EH (cell line): ENCODE results near the gene NDNF.

Experiments used
- DNase-seq: peaks from one replicate; pipeline ENCODE4 v3.0.0-alpha.2; 2015; ENCODE audit warnings: low read depth

NDNF gene, protein sequence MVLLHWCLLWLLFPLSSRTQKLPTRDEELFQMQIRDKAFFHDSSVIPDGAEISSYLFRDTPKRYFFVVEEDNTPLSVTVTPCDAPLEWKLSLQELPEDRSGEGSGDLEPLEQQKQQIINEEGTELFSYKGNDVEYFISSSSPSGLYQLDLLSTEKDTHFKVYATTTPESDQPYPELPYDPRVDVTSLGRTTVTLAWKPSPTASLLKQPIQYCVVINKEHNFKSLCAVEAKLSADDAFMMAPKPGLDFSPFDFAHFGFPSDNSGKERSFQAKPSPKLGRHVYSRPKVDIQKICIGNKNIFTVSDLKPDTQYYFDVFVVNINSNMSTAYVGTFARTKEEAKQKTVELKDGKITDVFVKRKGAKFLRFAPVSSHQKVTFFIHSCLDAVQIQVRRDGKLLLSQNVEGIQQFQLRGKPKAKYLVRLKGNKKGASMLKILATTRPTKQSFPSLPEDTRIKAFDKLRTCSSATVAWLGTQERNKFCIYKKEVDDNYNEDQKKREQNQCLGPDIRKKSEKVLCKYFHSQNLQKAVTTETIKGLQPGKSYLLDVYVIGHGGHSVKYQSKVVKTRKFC

DNA sequence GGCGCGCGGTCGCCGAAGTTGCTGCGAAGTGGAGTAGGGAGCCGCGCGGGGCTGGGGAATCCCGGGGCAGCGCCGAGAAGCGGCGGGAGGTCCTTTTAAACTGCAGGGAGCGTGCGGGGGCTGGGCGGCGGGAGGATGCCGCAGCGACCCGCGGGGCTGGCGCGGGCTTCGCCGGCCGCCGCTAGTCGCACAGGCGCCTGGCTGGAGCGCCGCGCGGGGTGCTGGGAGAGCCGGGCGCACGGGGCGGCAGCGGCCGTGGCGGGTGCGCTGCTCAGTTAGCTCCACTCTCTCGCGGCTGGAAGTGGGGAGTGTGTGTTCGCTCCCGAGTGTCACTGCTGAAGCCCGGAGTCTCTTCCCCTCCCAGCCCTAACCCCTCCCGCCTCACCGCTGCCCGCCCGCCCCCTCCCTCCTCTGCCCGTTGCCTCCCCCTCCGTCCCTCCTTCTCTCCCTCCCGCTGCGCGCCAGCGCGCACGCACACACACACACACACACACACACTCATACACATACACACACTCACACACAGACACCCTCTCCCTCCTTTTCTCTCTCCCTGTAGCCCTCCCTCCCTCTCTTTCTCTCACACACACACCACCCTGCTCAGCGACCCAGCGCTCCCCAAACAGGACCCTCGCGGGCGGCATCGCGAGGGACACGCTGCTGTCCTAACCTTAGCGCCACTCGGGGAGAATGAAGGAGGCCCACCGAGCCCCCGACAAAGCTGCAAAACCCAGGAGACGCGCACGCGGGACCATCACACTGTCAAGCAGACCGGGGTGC lies at the start of gene NDNF:
Gene NDNF, minus strand, starts transcription at position 312 of the 780 bp plus-strand sequence. CDS start 26,698 bp downstream, outside the sequence.
- peak; percentile 43 for DNase-seq

DNA sequence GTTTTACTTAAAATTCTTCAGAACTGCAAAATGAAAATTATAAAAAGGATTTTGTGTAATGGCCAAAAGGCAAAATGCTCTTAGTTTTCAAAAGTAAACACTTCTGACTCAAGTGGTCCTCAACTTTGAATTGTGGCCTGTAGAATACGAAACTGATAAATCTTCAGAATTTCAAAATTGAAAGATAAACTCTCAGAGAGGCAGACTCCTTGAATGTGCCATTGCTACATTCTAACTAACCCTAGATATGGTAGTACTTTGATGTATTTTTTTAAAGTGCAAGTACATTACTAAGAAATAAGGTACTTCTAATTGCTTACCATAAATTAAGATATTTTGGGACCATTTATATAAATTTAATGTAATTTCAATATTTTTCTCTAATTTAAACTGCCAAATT lies 47.4 kb upstream of the NDNF start:
- no peak for DNase-seq

DNA sequence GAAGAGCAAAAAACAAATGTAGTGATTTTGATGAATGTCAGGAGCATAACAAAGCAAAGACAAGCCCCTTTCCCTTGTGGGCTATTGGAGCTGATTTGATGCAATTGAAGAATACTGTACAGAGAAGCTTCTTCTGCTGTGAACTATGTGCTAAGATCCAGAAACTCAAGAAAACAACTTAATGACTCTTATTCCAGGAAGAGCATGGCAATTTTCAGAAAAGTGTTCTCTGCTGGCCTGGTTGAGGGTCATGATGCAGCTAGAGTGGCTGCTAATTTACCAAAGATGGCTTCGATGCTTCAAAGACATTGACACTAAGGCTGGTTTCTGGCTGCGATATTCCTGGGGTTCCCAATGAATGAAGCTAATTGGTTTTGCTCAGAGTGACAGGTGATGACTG lies 46.0 kb upstream of the NDNF start:
- DNase-seq, result no peak

DNA sequence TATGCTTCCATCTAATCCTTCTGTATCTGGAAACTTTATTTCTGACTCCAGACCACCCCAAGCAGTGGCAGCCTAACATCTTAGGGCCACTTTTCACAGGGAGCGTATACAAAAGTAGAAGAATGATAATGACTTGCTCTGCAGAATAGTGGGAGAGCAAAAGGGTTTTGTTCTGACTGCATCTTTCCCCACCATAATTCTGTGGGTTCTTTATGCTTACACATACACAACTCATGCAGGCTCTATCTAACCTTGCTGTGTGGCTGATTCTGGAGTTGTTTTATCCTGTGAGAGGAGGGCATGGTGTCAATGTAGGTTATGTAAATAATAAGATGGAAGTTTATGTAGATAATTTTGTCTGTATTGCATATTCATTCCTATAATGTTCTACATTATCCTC lies 42.4 kb upstream of the NDNF start:
- DNase-seq, result no peak

DNA sequence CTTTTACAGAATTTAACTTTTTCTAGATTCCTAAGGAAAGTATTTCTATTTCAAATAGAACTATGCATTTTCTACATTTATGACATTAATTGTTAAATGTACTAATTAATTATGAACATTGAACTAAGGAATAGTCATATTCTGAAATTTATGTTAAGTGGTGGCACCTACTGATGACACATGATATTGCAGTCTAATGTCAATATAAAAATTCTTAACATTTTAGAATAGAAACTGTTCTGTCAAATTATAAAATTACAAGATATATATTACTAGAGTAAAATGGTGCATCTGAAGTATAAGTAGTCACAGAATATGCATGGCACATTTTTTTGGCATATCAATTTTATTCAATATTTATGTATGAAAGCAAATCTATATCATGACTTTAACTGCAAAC lies 40.2 kb upstream of the NDNF start:
- no peak for DNase-seq

DNA sequence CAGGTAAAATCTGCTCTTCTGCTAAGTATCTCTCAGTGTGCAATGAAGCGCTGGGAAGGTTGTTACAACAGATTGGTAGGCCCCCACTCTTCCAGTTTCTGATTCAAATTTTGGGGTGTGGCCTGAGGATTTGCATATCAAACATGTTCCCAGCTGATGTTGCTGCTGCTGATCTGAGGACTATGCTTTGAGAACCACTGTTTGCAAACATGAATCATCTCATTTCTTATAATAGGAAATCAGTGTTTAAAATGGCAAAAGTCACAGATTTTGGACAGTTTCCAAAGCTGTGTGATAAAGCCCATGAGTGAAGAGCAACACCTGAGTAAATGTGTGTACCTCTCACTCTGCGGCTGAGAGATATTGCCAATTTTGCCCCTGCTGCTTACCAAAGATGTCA lies 36.2 kb upstream of the NDNF start:
- no peak for DNase-seq

DNA sequence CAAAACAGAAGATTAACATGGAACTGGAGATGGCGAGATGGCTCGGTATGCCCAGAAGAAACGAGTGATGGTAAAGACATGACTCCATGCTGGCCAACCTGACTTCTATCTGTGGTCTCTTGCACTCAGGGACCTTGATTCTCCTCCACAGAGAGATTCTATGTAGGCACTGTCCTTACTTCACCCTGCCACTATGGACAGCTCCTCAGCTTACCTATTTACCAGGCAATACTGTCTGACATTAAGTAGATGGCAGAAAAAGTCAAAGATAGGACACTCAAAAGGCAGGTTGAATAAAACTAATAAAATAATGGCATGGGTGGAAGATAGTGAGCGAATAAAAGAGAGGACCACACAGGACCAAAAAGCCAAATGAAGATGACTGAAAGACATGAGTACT lies 35.2 kb upstream of the NDNF start:
- no peak for DNase-seq

DNA sequence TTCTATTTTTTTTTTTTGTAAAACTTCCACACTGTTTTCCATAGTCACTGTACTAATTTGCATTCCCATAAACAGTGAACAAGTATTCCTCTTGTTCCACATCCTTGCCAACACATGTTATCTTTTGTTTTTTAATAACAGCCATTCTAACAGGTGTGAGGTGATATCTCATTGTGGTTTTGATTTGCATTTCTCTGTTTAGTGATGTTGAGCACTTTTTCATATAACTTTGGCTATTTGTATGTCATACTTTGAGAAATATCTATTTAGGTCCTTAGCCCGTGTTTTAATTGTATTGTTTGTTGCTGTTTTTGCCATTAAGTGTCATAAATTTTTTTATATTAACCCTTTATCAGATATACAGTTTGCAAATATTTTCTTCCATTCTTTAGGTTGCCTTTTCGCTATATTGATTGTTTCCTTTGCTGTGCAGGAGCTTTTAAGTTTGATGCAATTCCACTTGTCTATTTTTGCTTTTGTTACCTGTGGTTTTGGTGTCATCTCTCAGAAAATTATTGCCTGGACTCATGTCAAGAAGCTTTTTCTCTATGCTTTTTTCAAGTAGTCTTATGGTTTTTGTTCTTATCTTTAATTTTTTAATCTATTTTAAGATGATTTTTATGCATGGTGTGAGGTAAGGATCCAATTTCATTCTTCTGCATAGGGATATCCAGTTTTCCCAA lies 27.9 kb upstream of the NDNF start:
- no peak for DNase-seq

DNA sequence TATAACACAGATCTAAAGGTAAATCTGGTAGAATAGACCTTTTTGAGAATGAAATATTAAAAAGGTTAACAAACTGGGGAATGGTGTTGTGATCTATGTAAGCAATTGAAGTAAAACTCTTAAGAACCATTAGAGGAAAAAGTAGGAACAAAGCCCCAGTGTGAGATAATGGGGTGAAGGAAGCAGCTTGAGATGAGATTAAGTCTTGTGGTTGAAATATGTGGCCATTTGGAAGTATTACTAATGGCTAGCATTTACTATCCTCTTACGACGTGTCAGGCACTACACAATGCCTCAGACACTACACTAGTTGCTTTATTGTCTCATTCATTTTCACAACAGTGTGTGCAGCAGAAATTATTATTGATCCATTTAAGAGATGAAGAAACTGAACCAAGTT lies 25.9 kb upstream of the NDNF start:
- DNase-seq, result no peak

DNA sequence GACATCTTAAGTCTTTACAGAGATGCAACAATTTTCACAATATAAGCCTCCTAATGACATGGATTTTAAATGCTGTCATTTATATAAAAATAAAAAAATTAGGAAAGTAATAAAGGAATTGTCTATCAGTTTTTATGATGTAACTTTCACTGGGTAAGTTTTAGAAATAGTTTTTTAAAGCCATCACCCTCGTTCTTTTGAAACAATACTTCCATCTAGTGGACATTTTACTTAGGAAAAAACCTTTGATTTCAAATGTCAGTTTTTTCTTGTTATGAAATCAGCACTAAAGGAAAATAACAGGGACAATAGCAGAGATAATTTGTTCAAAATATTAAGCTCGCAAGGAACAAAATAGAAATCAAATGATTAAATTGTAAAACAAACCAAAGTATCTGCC lies 24.3 kb upstream of the NDNF start:
- DNase-seq, result peak; percentile 48

DNA sequence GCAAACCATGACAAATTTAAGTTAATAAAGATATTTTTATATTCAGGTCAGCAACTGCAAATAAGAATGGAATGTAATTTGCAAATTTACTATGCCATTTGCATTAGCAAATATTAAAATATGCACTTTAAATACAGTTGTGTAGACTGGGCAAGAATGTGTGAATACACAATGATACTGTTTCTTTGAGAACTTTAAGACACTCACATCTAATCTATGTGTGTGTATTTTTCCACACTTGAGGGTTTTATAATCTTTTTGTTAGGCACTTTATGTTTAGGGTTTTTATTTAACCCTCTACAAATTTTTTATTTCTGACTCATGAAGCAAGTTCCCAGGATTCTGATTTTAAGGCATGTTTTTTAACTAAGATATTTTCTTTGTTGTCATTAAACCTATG lies 23.9 kb upstream of the NDNF start:
- peak; percentile 4 for DNase-seq

DNA sequence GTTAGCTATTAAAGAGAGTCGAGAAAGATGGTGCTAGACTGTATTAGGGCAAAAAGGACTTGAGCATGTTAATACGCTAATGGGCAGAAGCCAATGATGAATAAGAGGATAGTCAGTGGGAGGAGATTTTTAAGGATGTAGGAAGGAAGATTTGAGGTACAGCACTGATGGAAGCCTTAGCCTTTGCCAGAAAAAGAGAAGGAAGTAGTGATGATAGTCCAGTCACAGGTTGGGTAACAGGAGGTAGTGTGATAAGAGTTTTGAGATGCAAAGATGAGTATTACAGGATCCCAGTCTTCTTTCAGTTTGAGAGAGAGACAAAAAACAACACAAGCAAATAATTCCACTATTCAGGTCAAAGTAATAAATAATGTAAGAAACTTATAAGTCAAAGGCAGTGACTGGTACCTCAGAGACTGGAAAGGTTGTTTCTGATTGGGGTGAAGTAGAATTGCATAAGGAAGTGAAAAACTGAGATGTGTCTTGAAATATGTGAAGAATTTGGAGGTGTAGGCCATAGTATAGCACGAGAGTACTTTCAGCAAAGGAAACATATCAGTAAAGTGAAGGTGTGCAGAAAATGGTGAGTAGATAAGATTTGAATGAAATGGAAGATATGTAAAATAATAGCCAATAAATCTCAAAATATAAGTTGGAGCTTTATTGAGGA lies 22.1 kb upstream of the NDNF start:
- DNase-seq, result no peak

DNA sequence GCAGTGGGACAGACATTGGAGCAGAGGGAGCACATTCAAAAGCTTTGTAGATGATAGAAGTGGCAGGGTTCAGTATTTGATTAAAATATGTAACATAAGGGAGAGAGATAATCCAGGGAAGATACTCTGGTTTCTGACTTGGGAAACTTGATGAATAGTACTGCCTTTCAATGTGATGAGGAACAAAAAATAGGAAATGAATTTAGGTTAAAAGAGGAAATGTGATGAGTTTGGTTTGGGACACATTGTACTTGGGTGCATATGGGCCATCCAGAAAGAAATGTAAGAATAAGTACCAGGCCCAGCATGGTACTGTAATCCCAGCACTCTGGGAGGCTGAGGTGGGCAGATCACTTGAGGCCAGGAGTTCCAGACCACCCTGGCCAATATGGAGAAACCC lies 20.9 kb upstream of the NDNF start:
- no peak for DNase-seq

DNA sequence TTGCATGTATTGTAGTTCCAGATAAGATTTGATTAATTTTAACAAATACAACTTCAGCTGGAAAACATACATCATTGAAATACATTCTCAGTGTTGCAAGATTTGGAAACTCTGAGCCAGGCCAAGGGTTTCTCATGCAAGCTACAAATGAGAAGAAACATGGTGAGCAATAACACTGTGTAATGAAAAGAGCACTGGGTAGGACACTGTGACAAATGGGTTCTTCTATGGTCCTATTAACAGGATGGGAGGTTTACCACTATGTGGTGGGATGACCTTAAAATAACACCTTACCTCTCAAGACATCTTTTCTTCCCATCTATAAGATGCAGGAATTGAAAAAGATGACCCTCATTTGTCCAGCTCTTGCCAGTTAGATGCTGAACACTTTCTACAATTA lies 19.6 kb upstream of the NDNF start:
- DNase-seq, result no peak

DNA sequence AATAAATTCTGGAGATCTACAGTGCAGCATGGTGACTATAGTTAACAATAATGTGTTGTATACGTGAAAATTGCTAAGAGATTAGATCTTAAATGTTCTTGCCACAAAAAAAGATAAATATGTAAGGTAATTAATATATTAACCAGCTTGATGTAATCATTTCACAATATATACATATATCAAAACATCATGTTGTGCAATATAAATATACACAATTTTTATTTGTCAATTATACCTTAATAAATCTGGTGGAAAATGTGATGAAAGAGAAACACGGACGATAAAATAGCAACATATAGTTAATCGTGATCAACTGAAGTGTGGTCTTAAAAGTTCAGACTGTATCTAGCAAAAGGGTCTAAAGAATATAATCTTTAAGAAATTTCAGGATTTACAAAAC lies 16.5 kb upstream of the NDNF start:
- DNase-seq, result no peak

DNA sequence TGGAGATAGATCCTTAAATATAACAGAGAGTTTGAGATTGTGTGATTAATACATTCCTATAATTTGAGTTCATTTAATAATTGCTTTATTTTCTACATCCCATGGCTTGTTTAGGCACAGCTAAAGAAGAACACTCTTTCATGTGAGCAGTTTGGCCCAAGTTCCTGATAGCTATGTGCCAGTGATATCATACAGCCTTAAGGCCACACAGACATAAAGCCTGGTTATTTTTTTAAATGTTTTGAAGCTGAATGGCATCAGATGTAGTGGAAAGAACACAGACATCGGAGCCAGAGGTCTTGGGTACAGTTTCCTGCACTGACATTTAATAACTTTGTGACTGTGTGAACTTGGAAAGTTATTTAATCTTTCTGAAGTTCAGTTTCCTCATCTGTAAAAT lies 7.0 kb upstream of the NDNF start:
- no peak for DNase-seq

DNA sequence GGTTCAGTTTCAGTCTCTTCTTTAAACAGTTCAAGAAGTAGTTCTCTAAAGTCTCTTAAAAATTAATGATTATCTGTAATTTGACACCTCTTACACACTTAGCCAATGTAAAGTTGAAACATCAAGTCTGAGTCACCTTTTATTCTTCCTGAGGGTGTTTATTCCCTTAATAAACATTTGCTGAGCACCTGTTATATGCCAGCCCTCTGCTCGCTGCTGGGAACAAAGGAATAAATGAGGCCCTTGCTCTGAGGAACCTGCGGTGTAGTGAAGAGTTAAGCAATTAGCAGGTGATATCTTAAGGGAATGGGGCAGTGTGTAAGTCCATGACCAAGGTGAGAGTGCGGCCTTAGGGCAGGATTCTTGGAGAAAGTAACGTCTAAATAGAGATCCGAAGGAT lies 5.2 kb upstream of the NDNF start:
- no peak for DNase-seq

DNA sequence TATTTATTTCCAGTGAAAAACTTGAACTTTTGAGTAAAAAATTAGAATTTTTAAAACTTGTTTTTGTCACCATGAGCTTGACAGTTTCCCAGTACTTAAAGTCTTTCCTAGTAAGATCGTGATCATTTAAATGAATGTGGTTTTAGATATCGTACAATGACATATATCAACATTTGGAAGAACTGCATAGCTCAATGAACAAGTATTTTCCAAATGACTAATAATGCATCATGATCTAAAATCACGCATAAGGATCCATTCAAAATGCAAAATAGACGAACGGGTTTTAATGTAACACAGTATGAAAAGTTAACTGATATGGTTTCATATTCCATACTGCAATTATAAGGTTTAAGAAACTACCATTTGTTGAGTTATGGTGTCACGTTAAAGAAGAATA lies 4.1 kb upstream of the NDNF start:
- no peak for DNase-seq

DNA sequence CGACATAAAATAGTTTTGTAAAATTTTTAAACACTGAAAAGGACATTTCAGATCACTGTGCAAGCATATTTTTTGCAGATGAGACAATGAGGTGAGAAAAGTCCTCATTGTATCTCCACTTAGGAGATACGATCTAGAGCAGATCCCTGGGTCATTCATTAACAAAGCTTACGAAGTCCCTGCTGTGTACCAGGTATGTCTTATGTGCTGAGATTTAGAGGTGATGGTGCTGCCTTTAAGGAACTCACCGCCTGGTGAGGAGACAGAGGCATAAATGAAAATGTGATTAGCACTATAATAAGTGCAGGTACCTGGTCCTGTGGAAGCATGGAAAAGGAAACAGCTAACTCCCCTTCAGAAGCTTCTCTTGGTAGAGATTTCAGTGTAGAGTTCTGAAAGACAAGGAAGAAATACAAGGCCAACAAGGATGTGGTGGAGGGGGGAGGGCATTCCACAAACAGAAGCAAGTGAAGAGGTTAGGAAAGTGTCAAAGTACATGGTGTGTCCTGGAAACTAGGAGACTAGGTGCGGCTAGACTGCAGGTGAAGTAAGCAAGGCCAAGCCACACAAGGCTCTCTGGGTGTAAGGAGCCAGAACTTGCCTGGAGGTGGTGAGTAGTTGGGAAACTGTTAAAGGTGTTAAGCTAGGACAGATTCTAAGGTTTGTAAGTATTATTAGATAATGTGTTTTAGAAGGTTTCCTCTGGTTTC lies 1.5 kb upstream of the NDNF start:
- no peak for DNase-seq

DNA sequence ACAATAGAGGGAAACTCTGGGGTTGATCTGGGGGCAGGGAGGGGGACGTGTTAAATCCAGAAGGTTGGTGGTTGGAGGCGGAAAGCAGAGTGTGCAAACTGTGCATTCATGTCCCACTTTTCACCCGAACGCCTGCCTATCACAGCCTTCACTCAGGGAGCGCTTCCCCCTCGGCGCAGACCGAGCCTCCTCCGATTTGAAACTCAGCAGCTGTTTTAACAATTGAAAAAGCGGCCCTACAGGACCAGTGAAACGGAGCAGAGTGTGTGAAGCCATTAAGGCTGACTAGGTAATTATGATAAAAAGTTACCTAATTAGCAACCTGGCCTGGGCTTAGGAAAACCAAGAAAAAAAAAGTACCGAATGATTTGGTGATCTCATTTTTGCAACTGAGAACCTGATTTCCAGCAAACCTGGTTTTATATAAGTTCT lies 685 bp upstream of the NDNF start:
- peak; percentile 4 for DNase-seq

DNA sequence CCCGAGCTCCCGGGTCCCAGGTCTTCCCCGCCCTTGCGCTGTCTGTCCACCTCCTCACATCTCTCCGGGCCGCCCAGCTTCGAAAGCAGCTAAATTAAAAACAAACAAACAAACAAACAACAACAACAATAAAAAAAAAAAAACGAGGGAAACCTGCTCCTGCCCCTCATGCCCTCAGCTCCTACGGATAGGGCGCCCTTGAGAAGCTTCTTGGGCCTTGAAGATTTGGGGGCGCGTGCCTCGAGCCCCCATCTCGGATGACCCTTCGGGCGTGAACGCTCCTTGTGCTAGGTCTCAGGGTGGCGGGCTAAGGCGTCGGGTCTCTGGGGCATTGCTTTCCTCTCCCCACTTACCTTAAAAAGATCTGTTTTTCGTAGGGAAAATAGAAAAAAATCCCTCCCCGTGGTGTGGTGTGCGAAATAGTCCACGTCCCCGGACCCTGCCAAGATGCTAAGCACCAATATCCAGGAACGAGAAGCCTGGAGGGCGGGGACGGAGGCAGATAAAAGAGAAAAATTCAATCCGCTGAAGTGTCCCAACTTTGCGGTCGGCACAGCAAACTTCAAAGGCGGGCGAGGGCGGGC lies 603 bp downstream of the NDNF start:
- DNase-seq, result no peak
